ENCODE results near the gene TUBA8. TPM values are rescaled to one million over a fixed set of nuclear protein-coding genes. Genes with fewer than 3 reads are reported as not detected.
"Not testable (repeated sequence)": the region's sequence is repeated elsewhere in the genome, so short reads cannot be mapped to it uniquely, and the experiment has no call there.

TUBA8 gene
- total and polyA plus RNA-seq, 5 experiments from 2014 or later, result 0.80 to 3.9 (median 2.1) TPM; not detected in 1

DNA sequence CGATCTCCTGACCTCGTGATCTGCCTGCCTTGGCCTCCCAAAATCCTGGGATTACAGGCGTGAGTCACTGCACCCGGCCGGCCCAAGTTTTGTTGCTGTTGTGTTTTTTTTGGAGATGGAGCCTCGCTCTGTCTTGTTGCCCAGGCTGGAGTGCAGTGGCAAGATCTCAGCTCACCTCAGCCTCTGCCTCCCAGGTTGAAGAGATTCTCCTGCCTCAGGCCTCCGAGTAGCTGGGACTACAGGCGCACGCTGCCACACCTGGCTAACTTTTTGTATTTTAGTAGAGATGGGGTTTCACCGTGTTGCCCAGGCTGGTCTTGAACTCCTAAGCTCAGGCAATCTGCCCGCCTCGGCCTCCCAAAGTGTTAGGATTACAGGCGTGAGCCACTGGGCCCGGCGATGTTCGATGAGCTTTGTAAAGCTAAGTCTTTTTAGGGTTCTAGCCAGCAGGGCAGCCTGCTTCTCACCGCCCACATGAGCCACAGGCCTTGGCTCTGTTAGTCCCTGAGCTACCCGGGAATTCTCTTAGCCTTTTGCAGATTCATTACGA is 12.9 kb downstream of the TUBA8 start:
- DNase-seq, ATAC-seq, H3K27me3 Mint-ChIP-seq, H3K4me1 Mint-ChIP-seq, H3K9me3 Mint-ChIP-seq, H3K4me3 Mint-ChIP-seq, H3K36me3 Mint-ChIP-seq: not testable (repeated sequence)
- peak overlapping the region in 1 of 10 donors; percentile 51 for H3K27ac Mint-ChIP-seq
- POLR2A ChIA-PET, result interaction anchor here (0.5 kb wide), 1 partner anchor 18 kb away, joined by 4 read pairs; no protein-coding TSS in a partner anchor

DNA sequence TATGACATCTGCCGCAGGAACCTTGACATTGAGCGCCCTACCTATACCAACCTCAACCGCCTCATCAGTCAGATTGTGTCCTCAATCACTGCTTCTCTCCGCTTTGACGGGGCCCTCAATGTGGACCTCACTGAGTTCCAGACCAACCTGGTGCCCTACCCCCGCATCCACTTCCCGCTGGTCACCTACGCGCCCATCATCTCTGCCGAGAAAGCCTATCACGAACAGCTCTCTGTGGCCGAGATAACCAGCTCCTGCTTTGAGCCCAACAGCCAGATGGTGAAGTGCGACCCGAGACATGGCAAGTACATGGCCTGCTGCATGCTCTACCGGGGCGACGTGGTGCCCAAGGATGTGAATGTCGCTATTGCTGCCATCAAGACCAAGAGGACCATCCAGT is 16.0 kb downstream of the TUBA8 start:
- Mint-ChIP-seq H3K4me3 (no peak overlapping the region), H3K27me3 (no peaks in the 10 kb centered on the region), H3K36me3 (peaks cover 4 to 12% (median 6%) of the 10 kb centered on the region in 3 donors), H3K4me1 (peaks cover 0 to 3% (median under 1%) of the 10 kb centered on the region in 4 donors), H3K27ac (peak overlapping the region in 1 of 10 donors; percentile 61), H3K9me3 (no peaks in the 10 kb centered on the region)
- ATAC-seq, result no peak
- POLR2A ChIA-PET, result no interaction called here
- no peak for DNase-seq

DNA sequence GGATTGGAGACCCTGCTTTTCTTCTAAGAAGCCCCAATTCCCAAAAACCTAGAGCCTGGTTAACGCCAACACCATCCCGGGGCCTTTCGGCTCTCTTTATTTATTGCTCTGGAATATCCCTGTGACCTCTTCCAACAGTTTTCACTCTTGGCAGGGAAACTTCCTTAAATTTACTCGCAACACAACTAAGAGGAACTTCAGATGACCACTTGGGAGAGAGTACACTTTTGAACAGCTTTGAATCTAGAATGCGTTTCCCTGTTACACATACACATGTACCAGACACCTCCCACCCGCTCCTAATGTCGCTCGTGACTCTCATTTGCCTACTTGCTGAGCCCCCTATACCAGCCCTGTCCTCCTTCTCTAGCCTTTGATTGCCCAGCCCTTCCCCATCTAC is 19.4 kb downstream of the TUBA8 start:
- ATAC-seq (no peak), DNase-seq (no peak)
- POLR2A ChIA-PET, result no interaction called here
- H3K4me1 Mint-ChIP-seq, result peaks cover 0 to 3% (median 1%) of the 10 kb centered on the region in 4 donors
- H3K27me3 Mint-ChIP-seq, result no peaks in the 10 kb centered on the region
- no peaks in the 10 kb centered on the region for H3K9me3 Mint-ChIP-seq
- H3K27ac Mint-ChIP-seq, result peak overlapping the region in 1 of 10 donors; percentile 69
- H3K4me3 Mint-ChIP-seq, result no peak overlapping the region
- H3K36me3 Mint-ChIP-seq, result peaks cover 6 to 15% (median 8%) of the 10 kb centered on the region in 3 donors

DNA sequence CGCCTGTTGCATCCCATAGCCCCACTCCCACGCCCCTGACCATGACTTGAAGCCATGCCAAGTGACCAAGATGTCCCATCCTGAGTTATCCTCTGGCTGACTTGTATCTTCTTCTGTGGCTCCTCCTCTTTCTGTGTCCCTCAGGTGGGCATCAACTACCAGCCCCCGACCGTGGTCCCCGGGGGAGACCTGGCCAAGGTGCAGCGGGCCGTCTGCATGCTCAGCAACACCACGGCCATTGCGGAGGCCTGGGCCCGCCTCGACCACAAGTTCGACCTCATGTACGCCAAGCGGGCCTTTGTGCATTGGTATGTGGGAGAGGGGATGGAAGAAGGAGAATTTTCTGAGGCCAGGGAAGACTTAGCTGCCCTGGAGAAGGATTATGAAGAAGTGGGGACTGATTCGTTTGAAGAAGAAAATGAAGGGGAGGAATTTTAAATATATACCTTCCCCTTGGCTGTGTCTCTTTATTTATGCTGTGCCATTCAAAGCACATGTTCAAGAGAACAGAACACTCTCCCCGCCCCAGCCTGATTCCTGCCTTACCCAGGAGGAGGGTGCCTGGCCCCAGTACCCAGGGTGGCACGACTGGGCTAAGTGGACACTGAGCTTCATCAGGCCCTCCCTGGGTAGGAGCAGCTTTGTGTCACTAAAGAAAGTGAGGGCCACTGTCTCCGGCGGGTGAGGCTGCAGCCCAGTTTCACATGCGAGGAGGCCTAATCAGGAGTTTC is 20.3 kb downstream of the TUBA8 start:
- H3K4me1 Mint-ChIP-seq, result peaks cover 0 to 3% (median 1%) of the 10 kb centered on the region in 4 donors
- H3K36me3 Mint-ChIP-seq, result peaks cover 6 to 15% (median 8%) of the 10 kb centered on the region in 3 donors
- no peak for DNase-seq
- no peak for ATAC-seq
- H3K4me3 Mint-ChIP-seq, result no peak overlapping the region
- POLR2A ChIA-PET, result no interaction called here
- H3K9me3 Mint-ChIP-seq, result no peaks in the 10 kb centered on the region
- peak overlapping the region in 2 of 10 donors; percentile 24 to 84 for H3K27ac Mint-ChIP-seq
- H3K27me3 Mint-ChIP-seq, result no peaks in the 10 kb centered on the region

DNA sequence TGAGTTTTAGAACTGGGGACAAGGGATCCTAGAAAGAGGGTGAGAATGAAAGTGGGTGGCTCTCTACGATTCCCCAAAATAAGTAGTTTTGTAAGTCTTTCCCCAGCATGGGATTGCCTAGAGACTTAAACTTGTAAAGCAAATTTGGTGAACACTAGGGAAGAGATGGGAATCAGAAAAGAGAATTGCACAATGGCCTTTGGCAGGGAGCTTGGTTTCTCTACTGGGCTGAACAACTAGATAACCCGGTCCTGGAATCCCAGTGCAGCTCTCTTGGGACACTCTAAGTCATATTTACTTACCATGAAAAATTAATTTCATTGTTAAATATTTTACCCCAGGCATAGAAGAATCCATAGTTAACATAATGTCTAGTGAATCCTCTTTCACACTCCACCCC is 22.8 kb downstream of the TUBA8 start:
- ATAC-seq, result no peak
- Mint-ChIP-seq H3K27ac (peak overlapping the region in 2 of 10 donors; percentile 36 to 56), H3K27me3 (no peaks in the 10 kb centered on the region), H3K4me1 (peaks cover 0 to 8% (median 2%) of the 10 kb centered on the region in 4 donors), H3K9me3 (no peaks in the 10 kb centered on the region), H3K36me3 (peaks cover 0 to 7% (median 4%) of the 10 kb centered on the region in 3 donors), H3K4me3 (no peak overlapping the region)
- no peak for DNase-seq
- POLR2A ChIA-PET, result no interaction called here

DNA sequence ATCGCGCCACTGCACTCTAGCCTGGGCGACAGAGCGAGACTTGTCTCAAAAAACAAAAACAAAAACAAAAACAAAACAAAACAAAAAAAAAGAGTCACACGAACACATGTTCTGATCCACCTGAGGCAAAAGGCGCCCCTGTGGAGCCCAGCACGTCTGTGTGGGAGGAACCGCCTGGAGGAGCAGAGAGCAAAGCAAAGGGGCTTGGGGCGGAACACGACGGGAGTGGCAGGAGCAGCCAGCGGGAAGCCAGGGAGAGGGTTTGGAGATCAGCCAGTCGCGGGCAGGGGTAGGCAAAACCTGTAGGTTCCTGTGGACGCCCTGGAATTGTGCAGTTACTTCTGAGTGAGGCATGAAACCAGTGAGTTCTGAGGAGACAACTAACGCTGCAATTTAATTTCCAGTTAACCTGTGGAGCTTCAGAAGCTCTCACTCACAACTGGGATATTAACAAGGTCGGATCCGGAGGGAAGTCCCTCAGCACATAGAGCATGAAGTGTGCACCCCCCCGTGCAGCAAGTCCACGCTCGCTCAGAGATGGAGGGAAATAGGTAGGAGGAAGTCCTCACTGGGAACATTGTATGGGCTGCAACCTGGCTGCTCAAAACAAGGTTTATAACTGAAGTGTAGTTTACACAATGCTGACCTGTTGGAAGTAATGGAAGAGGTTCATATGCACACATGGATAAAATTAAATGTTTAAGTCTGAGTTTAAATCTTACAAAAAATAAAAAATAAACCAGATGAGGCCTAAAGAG is 26.1 kb downstream of the TUBA8 start:
- H3K9me3 Mint-ChIP-seq, result no peaks in the 10 kb centered on the region
- H3K36me3 Mint-ChIP-seq, result peaks cover 0 to 4% (median 4%) of the 10 kb centered on the region in 3 donors
- peaks cover 0 to 5% (median 0%) of the 10 kb centered on the region in 4 donors for H3K4me1 Mint-ChIP-seq
- H3K27me3 Mint-ChIP-seq, result no peaks in the 10 kb centered on the region
- ATAC-seq (no peak), DNase-seq (no peak)
- peak overlapping the region in 2 of 10 donors; percentile 53 to 57 for H3K27ac Mint-ChIP-seq
- H3K4me3 Mint-ChIP-seq, result no peak overlapping the region
- POLR2A ChIA-PET, result no interaction called here

DNA sequence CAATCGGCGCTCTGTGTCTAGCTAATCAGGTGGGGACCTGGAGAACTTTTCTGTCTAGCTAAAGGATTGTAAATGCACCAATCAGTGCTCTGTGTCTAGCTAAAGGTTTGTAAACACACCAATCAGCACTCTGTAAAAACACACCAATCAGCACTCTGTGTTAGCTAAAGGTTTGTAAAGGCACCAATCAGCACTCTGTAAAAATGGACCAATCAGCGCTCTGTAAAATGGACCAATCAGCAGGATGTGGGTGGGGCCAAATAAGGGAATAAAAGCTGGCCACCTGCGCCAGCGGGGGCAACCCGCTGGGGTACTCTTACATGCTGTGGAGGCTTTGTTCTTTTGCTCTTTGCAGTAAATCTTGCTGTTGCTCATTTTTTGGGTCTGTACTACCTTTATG is 30.4 kb downstream of the TUBA8 start:
- H3K9me3 Mint-ChIP-seq, H3K36me3 Mint-ChIP-seq, H3K27ac Mint-ChIP-seq, H3K4me3 Mint-ChIP-seq, H3K4me1 Mint-ChIP-seq, H3K27me3 Mint-ChIP-seq, ATAC-seq, POLR2A ChIA-PET, DNase-seq: not testable (repeated sequence)

DNA sequence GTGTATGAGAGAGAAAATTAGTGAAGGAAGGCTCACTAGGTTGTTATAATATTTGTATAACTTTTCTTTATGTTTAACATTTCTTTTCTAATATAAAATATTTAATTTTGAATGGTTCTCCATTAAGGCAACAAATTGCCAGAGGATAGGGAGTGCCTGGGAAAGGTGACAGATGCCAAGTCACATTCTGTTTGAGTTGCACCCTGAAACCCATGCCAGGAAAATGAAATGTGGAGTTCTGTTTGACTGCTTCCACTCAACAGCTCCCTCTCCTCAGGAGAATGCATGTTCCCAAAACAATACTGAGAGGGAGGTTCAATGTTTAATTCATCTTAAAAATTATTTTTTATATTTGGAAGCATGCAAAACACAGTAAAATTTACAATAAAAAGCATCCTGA is 33.5 kb downstream of the TUBA8 start:
- no peak for DNase-seq
- POLR2A ChIA-PET, result no interaction called here
- H3K36me3 Mint-ChIP-seq, result peaks cover 0 to 2% (median 0%) of the 10 kb centered on the region in 3 donors
- no peaks in the 10 kb centered on the region for H3K9me3 Mint-ChIP-seq
- H3K27ac Mint-ChIP-seq, result no peak overlapping the region
- H3K4me3 Mint-ChIP-seq, result no peak overlapping the region
- H3K27me3 Mint-ChIP-seq, result no peaks in the 10 kb centered on the region
- ATAC-seq, result no peak
- peaks cover 10 to 18% (median 14%) of the 10 kb centered on the region in 4 donors for H3K4me1 Mint-ChIP-seq

DNA sequence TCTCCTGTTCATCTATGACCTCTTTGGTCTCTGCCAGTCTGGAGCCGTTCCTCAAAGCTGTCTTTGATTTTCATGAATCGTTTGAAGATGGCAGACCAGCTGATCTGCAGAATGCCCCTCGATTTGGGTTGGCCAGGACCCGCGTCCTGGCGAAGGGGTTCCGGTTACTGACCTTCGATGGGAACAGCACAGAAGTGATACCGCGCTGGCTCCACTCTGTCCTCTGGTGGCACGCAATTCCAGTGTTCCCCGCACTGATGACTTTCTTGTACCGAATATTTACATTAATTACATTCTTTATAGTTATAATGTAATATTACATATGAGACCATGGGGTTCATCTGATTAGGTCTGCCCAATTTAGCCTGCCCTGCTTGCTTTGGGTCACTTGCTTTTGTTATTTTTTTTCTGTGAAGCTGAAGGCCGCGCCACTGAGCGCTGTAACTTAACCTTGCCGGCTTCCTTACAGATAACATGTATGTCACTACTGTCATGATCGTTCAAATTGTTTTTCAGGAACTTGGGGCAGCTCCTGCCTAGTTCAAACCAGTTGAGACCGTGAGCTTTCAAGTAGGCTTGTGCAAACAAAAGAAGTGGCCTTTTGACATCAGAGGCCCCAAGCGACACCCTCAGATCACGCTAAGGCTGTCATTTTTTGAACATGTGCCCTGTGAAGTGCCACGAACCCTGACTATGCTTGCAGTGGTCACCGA is 35.2 kb downstream of the TUBA8 start:
- H3K9me3 Mint-ChIP-seq, result no peaks in the 10 kb centered on the region
- no peaks in the 10 kb centered on the region for H3K27me3 Mint-ChIP-seq
- H3K36me3 Mint-ChIP-seq, result peaks cover 0 to 2% (median 0%) of the 10 kb centered on the region in 3 donors
- peaks cover 10 to 31% (median 25%) of the 10 kb centered on the region in 4 donors for H3K4me1 Mint-ChIP-seq
- ATAC-seq (no peak), DNase-seq (no peak)
- H3K27ac Mint-ChIP-seq, result peak overlapping the region in 3 of 10 donors; percentile 21 to 40 (median 22)
- H3K4me3 Mint-ChIP-seq, result no peak overlapping the region
- POLR2A ChIA-PET, result no interaction called here

DNA sequence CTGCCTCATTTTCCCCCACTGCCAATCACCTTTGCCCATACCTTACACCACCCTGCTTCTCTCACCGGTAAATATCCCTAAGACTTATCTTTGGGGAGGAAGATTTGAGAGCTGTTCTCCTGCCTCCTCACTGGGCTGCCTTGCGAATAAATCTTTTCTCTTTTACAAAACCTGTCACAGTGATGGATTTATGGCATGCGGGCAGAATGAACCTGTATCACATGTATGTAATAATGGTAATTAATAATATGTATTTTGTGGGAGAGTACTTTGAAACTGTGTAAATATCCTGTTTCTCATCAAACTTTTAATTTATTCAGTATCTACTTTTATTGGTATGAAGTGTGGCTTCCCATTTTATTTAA is 35.8 kb downstream of the TUBA8 start:
- POLR2A ChIA-PET, result no interaction called here
- H3K27me3 Mint-ChIP-seq, result no peaks in the 10 kb centered on the region

DNA sequence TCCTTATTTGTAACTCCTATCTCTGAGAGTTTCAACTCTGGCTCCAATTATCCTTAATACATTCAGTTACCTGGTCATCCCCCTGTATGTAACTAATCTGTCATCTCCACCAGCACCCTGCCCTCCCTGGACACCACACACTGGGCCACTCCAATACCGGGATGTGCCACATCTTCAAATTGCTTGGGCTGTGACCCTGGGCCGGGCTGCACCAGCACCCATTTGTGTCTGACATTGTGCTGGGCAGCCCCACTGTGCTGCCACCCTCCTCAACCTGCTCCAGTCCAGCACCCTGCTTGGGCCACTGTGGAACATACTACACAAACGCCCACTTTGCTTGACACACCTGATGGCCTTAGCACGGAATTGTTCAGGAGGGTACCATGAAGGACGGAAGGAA is 37.2 kb downstream of the TUBA8 start:
- POLR2A ChIA-PET, result no interaction called here
- no peak for DNase-seq
- ATAC-seq, result no peak
- H3K27me3 Mint-ChIP-seq, result no peaks in the 10 kb centered on the region
- no peaks in the 10 kb centered on the region for H3K36me3 Mint-ChIP-seq
- H3K4me3 Mint-ChIP-seq, result peak overlapping the region in 3 of 10 donors; percentile 27 to 90 (median 58)
- H3K4me1 Mint-ChIP-seq, result peaks cover 17 to 49% (median 43%) of the 10 kb centered on the region in 4 donors
- H3K9me3 Mint-ChIP-seq, result no peaks in the 10 kb centered on the region
- H3K27ac Mint-ChIP-seq, result peak overlapping the region in 8 of 10 donors; percentile 3 to 90 (median 54)

More for the DNA sequence above, 35.8 kb downstream of the TUBA8 start:
- ATAC-seq, result no peak
- Mint-ChIP-seq H3K36me3 (peaks cover 0 to 1% (median 0%) of the 10 kb centered on the region in 3 donors), H3K4me1 (peaks cover 11 to 36% (median 30%) of the 10 kb centered on the region in 4 donors), H3K9me3 (no peaks in the 10 kb centered on the region), H3K4me3 (no peak overlapping the region), H3K27ac (peak overlapping the region in 2 of 10 donors; percentile 8 to 22)
- DNase-seq, result no peak

DNA sequence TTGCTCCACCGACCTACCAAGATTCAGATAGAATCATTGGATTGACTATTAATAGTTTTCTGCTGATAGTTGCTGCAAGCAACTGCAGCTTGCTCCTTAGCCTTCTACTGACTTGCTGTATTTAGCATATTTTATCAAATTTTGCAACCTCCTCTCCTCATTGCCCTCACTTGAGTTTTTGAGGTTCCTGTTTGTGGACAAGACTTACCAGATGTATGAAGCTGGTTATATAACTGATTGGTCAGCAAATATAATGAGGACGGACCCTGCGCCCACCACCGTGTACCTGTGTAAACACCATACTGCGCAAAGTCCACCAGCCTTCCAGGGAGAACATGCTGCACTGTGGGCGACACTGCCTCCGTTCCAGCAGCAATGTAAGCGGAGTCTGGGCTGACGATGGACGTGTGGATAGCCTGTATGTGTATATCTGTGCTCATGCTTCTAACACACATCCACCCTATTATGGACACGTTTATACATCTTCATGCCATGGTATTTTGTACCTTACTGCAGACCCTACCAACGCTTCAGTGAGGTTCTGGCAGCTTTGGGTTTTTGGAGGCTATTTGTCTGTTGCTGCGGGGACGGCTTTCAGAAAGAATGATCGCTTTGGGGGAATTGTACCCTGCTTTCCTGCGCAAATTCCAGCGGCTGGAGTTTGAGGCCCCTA is 37.8 kb downstream of the TUBA8 start:
- POLR2A ChIA-PET, result no interaction called here
- no peak for ATAC-seq
- DNase-seq, result no peak
- Mint-ChIP-seq H3K4me1 (peaks cover 19 to 50% (median 44%) of the 10 kb centered on the region in 4 donors), H3K36me3 (no peaks in the 10 kb centered on the region), H3K4me3 (peak overlapping the region in 8 of 10 donors; percentile 44 to 92 (median 90)), H3K9me3 (no peaks in the 10 kb centered on the region), H3K27ac (peak overlapping the region in 7 of 10 donors; percentile 28 to 93 (median 87)), H3K27me3 (no peaks in the 10 kb centered on the region)

Measured in naive thymus-derived CD8-positive, alpha-beta T cell (primary cell).